HG03571 (cell line): ENCODE results near the gene SPPL2B.
"Not testable (repeated sequence)": the region's sequence is repeated elsewhere in the genome, so short reads cannot be mapped to it uniquely, and the experiment has no call there.

ENCODE experiments used
- ATAC-seq: cut with Tn5 transposase; IDR thresholded peaks from one replicate; pipeline ENCODE4 v1.9.1; 2021; ENCODE audit not compliant: unreplicated experiment

SPPL2B gene

GRCh38 chr19:2375353-2376121 is 47.1 kb downstream of the SPPL2B start:
- no peak for ATAC-seq

- no peak for ATAC-seq
Measured at GRCh38 chr19:2376784-2377519, 48.5 kb downstream of the SPPL2B start.

- no peak for ATAC-seq
Measured at GRCh38 chr19:2380567-2380966, 52.1 kb downstream of the SPPL2B start.

- no peak for ATAC-seq
Measured at GRCh38 chr19:2381148-2381820, 52.8 kb downstream of the SPPL2B start.

GRCh38 chr19:2382530-2383222 is 54.2 kb downstream of the SPPL2B start:
- ATAC-seq, result no peak

GRCh38 chr19:2385053-2385721 is 56.7 kb downstream of the SPPL2B start:
- no peak for ATAC-seq

- ATAC-seq, result no peak
Measured at GRCh38 chr19:2387367-2388288, 59.1 kb downstream of the SPPL2B start.

GRCh38 chr19:2389594-2389993 is 61.1 kb downstream of the SPPL2B start:
- ATAC-seq, result no peak

GRCh38 chr19:2391118-2391725 is 62.7 kb downstream of the SPPL2B start:
- ATAC-seq, result no peak

- no peak for ATAC-seq
Measured at GRCh38 chr19:2392366-2392765, 63.9 kb downstream of the SPPL2B start.

GRCh38 chr19:2392899-2393298 is 64.4 kb downstream of the SPPL2B start:
- ATAC-seq, result not testable (repeated sequence)

- no peak for ATAC-seq
Measured at GRCh38 chr19:2394054-2394441, 65.6 kb downstream of the SPPL2B start.

GRCh38 chr19:2394442-2395292 is 66.2 kb downstream of the SPPL2B start:
- ATAC-seq, result no peak

GRCh38 chr19:2395293-2395829 is 66.9 kb downstream of the SPPL2B start:
- ATAC-seq, result not testable (repeated sequence)

- ATAC-seq, result not testable (repeated sequence)
Measured at GRCh38 chr19:2397173-2397572, 68.7 kb downstream of the SPPL2B start.

GRCh38 chr19:2398735-2399305 is 70.3 kb downstream of the SPPL2B start:
- no peak for ATAC-seq

- ATAC-seq, result no peak
Measured at GRCh38 chr19:2399582-2399981, 71.1 kb downstream of the SPPL2B start.
